DOHH2 (cell line): ENCODE measurements around the gene GPR27.

Experiments
- H3F3A ChIP-seq: fragments of 200-600 bp; sonication (generic), shearing (Covaris generic); 2 replicates; pipeline ENCODE4 v1.6.0; 2016; ENCODE audit warnings: antibody characterized with exemption, mild to moderate bottlenecking; ENCODE audit not compliant: control insufficient read depth, insufficient read depth
- H3K27ac ChIP-seq: fragments of 200-600 bp; sonication (generic); 2 replicates; pipeline ENCODE4 v1.5.1; 2014; ENCODE audit warnings: low read depth, mild to moderate bottlenecking, low read length, moderate library complexity
- H3K27me3 ChIP-seq: fragments of 200-600 bp; sonication (generic); 2 replicates; pipeline ENCODE4 v1.6.1; 2014; ENCODE audit warnings: mild to moderate bottlenecking, low read length, mixed read lengths; ENCODE audit not compliant: control insufficient read depth
- H3K36me3 ChIP-seq: fragments of 200-600 bp; sonication (generic); 2 replicates; pipeline ENCODE4 v1.6.1; 2014; ENCODE audit warnings: mild to moderate bottlenecking, low read length, moderate library complexity, mixed read lengths; ENCODE audit not compliant: control insufficient read depth
- H3K4me1 ChIP-seq: fragments of 200-600 bp; sonication (generic); 2 replicates; pipeline ENCODE4 v1.6.1; 2014; ENCODE audit warnings: mild to moderate bottlenecking, low read length, mixed read lengths; ENCODE audit not compliant: control insufficient read depth
- H3K4me2 ChIP-seq: fragments of 200-600 bp; sonication (generic); 2 replicates; pipeline ENCODE4 v1.6.0; 2014; ENCODE audit warnings: mild to moderate bottlenecking, low read length, moderate library complexity
- H3K4me3 ChIP-seq: fragments of 200-600 bp; sonication (generic); 2 replicates; pipeline ENCODE4 v1.5.1; 2014; ENCODE audit warnings: mild to moderate bottlenecking, low read length, mixed read lengths
- H3K79me2 ChIP-seq: fragments of 200-600 bp; sonication (generic); 2 replicates; pipeline ENCODE4 v1.6.1; 2014; ENCODE audit warnings: mild to moderate bottlenecking, low read length, mixed read lengths; ENCODE audit not compliant: control insufficient read depth
- H3K9me2 ChIP-seq: fragments of 200-600 bp; sonication (generic); replicated peaks from 2 replicates; pipeline ENCODE4 v1.6.1; 2014; ENCODE audit warnings: mild to moderate bottlenecking, low read length, mixed read lengths; ENCODE audit not compliant: control insufficient read depth
- H3K9me3 ChIP-seq: fragments of 200-600 bp; sonication (generic); 2 replicates; pipeline ENCODE4 v1.6.1; 2014; ENCODE audit warnings: antibody characterized with exemption, low read length, mixed read lengths; ENCODE audit not compliant: control insufficient read depth, insufficient read depth
- H4K20me1 ChIP-seq: fragments of 200-600 bp; sonication (generic); 2 replicates; pipeline ENCODE4 v1.6.0; 2014; ENCODE audit warnings: low read depth, mild to moderate bottlenecking, antibody characterized with exemption, low read length, moderate library complexity; ENCODE audit not compliant: control insufficient read depth, insufficient read depth
- CTCF ChIP-seq: fragments of 200-600 bp; sonication (generic); IDR thresholded peaks from one replicate; pipeline ENCODE4 v1.5.1; 2014; ENCODE audit warnings: antibody characterized with exemption, mild to moderate bottlenecking, low read depth, low read length; ENCODE audit not compliant: poor library complexity, severe bottlenecking
- EZH2phosphoT487 ChIP-seq: fragments of 200-600 bp; sonication (generic); IDR thresholded peaks from 2 replicates; pipeline ENCODE4 v1.6.1; 2017; ENCODE audit warnings: borderline replicate concordance, mild to moderate bottlenecking, antibody characterized with exemption, low read length, moderate library complexity, mixed read lengths

The GPR27 gene

GRCh38 chr3:71803248-71803647 is 49.6 kb downstream of the GPR27 start:
- Histone ChIP-seq H4K20me1 (no peaks in the 10 kb centered on the region), H3K4me2 (no peak overlapping the region), H3K4me1 (no peaks in the 10 kb centered on the region), H3K79me2 (no peaks in the 10 kb centered on the region), H3K4me3 (no peak overlapping the region), H3F3A (no peaks in the 10 kb centered on the region), H3K9me3 (no peaks in the 10 kb centered on the region), H3K27me3 (peaks cover 6% of the 10 kb centered on the region; the same call in 1 of the 2 replicates), H3K36me3 (no peaks in the 10 kb centered on the region), H3K27ac (no peak overlapping the region), H3K9me2 (no peaks in the 10 kb centered on the region)
- TF ChIP-seq CTCF (no peak), EZH2phosphoT487 (no peak)

GRCh38 chr3:71805199-71805598 is 51.5 kb downstream of the GPR27 start:
- Histone ChIP-seq H3K4me3 (no peak overlapping the region), H3K36me3 (no peaks in the 10 kb centered on the region), H3F3A (no peaks in the 10 kb centered on the region), H3K4me2 (no peak overlapping the region), H4K20me1 (no peaks in the 10 kb centered on the region), H3K79me2 (no peaks in the 10 kb centered on the region), H3K27ac (no peak overlapping the region), H3K4me1 (no peaks in the 10 kb centered on the region), H3K27me3 (peaks cover 6% of the 10 kb centered on the region; the same call in 1 of the 2 replicates), H3K9me2 (no peaks in the 10 kb centered on the region), H3K9me3 (no peaks in the 10 kb centered on the region)
- TF ChIP-seq CTCF: no peak
- no peak for TF ChIP-seq EZH2phosphoT487

- TF ChIP-seq CTCF: no peak
- no peaks in the 10 kb centered on the region for H4K20me1 ChIP-seq
- H3K79me2 ChIP-seq: no peaks in the 10 kb centered on the region
- H3F3A ChIP-seq: no peaks in the 10 kb centered on the region
- no peak overlapping the region for H3K4me3 ChIP-seq
- H3K4me2 ChIP-seq: no peak overlapping the region
- H3K27me3 ChIP-seq: peaks cover 6% of the 10 kb centered on the region; the same call in 1 of the 2 replicates
- no peaks in the 10 kb centered on the region for H3K9me3 ChIP-seq
- H3K27ac ChIP-seq: no peak overlapping the region
- no peaks in the 10 kb centered on the region for H3K4me1 ChIP-seq
- no peaks in the 10 kb centered on the region for H3K36me3 ChIP-seq
- no peaks in the 10 kb centered on the region for H3K9me2 ChIP-seq
Measured at GRCh38 chr3:71805691-71806090, 52.0 kb downstream of the GPR27 start.
